CD4-positive, alpha-beta T cell treated with Interleukin-10 for 1 hour (primary cell): Measurements from ENCODE around the gene SMIM29.

ENCODE experiments used
- DNase-seq: peaks from one replicate; pipeline ENCODE4 v3.0.0-alpha.2; 2020

The SMIM29 gene

DNA sequence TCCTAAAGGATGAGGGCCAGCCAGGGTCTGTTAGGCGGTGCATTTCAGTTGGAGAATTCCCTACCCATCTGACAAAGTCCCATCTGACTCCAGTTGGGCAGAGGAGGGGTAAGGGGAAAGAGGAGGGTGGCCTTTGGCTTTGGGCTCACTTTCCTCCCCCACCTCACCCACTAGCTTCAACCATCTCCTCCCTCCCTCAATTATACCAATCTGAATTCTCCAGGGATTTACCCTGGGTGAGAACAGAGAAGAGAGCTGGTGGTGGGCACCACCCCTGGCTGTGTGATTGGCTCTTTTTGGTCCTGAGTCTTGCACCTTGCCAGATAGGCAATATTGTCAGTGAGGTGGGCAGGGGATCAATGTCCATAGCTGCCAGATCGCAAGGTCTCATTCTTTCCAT, 8.9 kb downstream of the SMIM29 start:
- DNase-seq, result no peak

DNA sequence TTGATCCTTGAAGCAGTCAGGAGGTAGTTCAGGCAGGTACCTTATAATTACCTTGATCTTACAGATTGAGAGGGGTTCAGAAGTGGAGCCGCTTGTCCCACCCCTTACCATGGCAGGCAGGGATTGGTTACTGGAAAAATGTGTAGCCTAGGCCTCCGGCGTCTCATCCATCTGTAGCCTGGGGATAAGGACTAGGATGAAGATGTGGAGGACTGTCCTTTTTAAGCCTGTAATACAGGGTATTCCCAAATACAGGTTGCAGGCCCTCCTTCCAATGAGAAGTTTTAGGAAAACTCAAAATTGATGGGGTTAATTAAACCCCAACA, 9.3 kb downstream of the SMIM29 start:
- no peak for DNase-seq

DNA sequence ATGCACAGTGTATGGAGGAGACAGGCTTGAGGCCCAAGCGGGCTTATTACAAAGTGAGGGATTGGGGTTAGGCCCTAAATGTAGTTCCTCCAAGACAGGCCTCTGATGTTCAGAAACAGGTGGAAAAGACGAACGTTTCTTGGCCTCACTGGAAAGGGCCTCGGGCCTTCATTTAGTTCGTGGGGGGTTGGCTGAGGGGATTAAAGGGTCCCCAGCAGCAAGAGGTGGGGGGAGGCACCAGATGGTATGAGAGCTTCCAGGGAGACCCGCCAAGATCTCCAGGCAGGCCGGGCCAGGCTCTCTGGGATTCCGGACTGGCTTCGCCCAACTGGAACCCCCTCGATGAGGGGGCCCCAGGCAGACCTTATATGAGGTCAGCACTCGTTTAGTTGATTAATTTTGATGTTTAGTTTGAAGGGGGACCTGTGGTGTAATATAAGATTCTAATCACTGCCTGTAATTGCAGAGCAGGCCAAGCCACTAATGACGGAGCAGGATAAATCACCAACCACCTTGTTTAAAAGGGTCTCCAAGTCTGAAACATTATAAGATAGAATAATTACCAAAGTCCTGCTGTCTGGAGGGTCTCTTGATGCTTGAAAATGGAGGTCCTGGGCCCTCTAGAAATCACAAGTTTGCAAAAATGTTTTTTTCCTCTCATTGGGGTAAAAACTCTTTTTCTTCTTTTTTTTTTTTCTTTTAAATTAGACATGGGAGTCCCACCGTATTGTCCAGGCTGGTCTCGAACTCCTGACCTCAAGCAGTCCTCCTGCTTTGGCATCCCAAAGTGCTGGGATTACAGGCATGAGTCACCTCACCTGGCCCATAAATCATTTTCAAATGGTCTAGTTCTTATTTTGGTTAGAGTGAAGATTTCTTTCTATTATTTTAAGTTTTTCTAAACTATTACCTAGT, 10.0 kb downstream of the SMIM29 start:
- no peak for DNase-seq

DNA sequence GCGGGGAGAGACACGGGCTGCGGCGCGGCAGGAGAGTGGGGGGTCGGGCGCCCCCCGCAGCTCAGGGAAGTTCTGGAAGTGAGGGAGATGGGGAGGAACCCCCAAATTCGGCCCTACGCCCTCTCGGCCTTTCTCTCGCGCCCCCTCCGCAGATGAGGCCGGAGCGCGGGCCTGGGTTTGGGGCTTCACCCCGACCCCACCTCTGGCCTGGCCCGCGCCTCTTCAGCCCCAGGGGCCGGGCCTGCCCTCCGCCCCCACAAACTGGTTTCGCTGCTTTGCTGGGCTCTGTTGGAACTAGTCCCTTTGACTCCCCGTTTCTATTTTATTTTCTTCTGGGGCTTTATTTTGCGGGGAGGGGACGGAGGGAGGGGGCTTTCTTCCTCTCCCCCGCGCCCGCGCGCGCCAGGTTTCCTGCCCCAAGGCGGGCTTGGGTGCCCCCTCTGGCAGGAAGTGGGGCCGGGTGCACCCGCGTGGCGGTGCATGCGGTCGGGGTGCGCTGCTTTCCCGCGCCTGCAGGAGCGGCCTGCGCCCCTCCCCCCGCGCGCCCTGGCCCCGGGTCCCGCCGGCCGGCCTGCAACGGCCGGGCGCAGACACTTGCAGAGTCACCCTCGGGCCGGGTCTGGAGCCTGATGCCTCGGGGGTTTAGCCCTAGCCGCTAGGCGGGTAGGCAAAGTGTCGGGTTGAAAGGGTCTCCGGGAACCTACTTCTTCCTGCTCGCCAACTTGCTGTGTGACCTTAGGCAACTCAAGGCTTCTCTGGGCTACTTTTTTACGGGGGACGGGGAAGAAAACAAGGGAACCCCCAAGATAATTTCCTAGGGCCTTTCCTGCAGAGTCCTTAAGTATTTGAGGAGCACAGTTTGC, 10.9 kb downstream of the SMIM29 start:
- peak; percentile 76 for DNase-seq

DNA sequence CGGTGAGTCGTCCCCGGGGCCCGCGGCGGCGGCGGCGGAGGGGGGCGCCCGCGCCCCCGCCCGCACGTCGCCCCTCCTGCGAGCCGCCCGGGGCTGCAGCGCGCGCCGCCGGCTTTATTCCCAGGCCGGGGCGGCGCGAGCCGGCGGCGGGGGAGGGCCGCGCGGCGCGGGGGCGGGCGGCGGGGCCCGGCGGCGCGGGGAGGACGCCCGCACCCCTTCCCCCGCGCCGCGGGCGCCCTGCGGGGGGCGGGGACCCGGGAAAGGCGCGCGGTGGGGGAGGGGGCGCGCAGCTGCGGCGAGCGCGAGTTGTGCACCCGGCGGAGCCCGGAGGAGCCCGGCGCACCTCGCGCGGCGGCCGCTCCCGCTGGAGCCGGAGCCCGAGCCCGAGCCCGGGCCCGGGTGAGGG, 11.5 kb downstream of the SMIM29 start:
- peak; percentile 43 for DNase-seq

DNA sequence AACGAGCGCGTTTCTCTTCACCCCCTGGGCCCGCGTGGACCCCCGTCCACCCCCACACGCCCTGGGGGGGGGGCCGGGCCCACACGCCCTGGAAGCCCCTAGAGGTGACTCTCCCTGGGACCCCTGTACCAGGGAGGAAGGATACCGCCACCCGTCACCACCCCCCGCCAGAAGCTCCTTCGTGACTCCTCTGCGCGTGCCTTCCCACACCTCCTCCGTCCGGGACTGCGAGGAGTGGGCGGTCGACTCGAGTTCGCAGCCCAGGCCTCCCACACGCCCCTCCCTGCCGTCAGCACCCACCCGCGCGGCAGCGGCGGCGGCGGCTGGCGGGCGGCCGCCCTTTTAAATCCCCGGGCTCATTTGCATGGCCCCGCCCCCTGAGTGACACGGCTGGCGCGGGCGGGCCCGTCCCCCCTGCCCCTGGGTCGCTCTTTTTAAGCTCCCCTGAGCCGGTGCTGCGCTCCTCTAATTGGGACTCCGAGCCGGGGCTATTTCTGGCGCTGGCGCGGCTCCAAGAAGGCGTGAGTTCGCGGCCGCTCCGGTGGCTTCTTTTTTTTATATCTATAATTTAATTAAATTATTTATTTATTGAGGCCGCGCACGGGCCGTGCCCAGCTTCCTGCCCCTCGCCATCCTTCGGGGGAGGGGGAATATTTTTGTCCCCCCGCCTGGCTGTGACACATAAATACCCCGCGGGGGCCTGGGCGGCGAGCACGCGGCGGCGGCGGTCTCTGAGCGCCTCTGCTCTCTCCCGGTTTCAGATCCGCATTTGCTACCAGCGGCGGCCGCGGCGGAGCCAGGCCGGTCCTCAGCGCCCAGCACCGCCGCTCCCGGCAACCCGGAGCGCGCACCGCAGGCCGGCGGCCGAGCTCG, 12.1 kb downstream of the SMIM29 start, which contains the start of gene HMGA1:
TSS of gene HMGA1 (plus strand) at position 431 of the 873 bp plus-strand sequence. CDS start 3,908 bp downstream, outside the sequence.
- peak; percentile 91 for DNase-seq

DNA sequence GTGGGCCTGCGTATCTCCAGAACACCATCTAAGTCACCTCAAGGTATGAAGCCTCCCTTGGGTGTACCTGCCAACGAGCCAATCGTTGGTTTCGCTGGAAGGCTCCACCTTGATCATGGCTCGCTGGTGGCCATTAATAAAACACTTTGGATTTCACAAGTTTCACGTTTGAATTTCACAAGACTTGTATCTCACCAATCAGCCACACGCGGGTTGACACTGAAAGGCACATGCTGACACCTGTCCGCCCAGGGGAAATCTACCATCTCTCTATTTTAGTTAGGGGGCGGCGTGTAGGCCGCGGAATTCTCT, 12.7 kb downstream of the SMIM29 start:
- peak; percentile 78 for DNase-seq

DNA sequence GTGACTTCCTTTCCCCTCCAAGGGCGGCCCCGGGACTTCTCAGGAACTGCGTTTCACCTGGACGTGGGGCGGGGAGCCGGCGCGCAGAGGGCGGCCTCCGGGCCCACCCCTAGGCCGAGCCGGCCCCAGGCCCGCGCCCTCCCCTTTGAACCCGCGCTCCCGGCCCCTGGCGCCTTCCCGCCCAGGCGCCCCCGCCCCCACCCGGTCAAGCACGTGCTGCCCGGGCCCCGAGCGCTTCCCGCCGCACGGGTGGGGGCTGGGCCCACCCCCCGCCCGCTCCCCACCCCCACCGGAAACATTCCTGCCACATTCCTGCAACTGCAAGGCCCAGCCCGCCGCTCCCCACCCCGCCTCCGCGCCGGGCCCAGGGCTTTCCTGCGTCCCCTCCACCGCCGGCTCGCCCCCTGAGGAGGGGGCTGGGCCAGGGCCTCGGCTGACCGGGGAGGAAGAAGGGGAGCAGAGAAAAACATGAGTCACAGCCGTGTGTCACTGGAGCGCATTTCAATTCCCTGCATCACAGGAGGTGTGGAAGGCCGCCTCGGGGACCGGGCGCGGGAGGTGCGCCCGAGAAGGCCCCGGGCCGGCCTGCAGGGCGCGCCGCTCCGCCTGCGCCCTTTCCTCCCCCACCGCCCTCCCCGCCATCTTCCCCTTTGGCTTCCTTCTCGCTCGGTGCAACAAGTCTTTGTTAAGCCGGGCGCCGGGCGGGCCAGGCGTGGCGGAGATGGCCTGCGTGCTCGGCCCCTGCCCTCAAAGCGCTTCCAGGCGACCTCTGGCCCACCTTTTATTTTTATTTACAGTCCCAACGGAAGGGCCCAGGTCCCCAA, 13.3 kb downstream of the SMIM29 start:
- peak; percentile 67 for DNase-seq

DNA sequence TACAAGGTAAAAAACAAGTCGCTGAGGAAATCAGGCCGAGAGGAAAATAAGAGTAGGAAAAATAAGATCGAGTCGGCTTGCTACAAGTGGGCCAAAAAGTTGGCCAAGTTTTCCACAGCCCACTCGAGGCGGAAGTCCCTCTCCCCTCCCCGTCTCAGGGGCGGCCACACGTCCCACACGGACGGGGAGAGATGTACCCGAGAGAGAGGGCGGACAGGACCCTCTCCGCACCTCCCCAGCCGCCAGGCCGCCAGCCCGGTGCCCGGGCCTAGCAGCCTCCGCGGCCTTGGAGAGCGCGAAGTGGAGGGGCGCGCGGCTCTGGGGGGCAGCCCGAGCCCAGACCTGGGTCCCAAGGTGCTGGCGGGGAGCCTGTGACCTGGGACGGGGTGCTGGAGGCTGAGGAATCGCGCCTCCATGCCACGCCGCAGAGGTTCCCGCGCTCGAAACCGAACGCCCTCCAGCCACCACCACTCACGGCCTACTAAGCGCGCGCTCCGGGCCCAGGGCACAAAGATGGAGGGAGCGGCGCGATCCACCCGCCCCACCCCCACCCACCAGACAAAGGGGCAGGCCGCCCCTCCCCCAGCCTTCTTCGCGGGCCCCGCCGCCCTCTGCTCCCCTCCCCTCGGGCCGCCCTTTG, 14.0 kb downstream of the SMIM29 start:
- no peak for DNase-seq

DNA sequence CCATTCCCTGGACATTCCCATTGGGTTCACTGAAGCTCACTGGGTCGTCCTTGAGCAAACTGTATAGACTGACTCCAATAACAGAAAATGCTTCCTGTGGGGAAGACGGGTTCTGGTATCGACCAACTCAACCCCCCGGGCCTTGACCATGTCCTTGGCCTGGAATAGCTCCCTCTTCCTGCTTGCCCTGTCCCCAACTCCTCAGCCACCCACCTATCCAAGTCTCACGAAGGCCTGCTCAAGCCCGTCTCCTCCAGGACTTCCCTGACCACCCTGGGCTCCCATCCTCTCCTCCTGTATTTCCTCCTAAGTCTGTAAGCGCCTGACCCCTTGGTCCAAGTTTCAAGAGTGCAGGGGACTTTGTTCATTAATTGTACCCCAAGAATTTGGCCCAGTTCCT, 14.9 kb downstream of the SMIM29 start:
- DNase-seq, result no peak

DNA sequence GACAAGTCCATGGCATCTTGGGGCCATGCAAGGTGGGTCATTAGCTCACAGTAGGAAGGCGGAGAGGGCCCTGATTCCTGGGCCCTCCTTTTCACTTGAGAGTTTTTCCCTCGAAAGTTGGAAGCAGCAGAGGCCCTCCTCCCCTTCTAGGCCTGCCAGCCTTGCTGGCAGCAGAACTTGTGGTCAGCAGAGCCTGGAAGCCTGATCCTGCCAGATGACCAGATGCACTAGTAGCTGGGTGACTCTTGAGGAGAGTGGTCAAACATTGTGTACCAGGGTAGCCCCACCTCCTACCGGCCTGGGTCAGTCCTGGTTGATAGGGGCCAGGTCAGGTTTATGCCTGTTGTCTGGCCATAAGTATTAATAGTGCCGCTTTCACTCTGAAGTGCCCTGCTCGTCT, 15.9 kb downstream of the SMIM29 start:
- no peak for DNase-seq

DNA sequence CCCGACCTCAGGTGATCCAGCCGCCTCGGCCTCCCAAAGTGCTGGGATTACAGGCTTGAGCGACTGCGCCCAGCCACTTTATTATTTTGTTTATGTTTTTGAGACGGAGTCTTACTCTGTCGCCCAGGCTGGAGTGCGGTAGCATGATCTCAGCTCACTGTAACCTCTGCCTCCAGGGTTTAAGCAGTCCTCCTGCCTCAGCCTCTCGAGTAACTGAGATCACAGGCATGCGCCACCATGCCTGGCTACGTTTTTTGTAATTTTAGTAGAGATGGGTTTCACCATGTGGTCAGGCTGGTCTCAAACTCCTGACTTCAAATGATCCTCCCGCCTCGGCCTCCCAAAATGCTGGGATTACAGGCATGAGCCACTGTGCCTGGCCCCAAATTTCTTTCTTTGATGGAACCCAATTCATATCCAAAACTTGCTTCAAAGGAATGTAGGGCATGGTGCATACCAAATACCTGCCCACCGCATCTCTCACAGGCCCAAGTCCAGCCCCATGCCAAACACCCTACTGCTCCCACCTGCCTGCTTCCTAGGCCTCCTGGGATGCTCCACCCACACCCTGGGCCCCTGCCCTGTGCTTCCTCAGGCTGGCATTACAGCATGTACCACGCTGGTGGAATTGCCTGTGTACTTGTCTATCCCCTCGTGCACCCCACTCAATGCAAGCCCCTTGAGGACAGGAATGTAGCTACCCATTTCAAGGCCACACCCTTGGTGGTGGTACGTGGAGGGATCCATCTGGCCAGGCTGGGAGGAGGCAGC, 17.1 kb downstream of the SMIM29 start:
- DNase-seq, result no peak

DNA sequence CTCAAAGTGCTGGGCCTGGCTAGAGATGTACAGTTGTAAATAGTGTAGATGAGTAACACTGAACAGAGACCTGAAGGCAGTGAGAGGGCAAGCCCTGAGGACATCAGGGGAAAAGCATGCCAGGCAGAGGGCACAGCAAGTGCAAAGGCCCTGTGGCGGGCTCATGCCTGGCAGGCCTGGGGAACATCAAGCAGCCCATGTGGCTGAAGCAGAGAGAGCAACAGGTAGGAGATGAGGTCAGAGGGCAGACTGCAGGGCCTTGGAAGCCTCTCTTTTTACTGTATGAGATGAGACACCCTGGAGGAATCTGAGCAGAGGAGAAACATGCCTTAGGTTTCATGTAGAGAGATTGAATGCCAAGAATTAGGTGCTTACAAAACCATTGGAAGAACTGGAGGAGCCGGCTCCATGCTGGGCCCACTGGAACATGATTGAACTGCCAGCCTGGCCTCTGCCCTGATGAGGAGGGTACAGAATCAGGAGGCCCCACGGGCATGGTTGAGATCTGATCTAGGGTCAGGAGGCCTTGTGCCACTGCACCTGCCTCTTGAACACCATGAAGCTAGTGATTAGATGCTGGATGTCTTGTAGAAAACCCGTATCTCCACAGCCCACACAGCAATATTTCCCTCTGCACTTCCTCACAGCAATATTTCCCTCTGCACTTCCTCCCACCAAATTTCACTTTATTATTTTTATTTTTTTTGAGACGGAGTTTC, 18.0 kb downstream of the SMIM29 start:
- DNase-seq, result no peak

DNA sequence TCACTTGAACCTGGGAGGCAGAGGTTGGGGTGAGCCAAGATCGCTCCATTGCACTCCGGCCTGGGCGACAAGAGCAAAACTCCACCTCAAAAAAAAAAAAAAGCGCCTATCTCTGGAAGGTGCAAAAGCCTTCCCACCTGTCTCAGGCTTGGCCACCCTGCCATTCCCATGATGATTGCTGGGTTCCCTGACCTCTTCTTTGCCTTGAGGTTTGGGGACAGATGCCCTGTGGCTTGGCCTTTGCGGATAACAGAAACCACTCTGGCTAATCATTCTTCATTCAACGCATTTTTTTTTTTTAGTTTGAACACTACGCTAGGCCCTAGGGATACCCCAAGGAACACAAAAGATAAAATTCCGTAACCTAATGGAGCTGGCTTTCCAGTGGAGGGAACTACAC, 18.9 kb downstream of the SMIM29 start:
- no peak for DNase-seq

DNA sequence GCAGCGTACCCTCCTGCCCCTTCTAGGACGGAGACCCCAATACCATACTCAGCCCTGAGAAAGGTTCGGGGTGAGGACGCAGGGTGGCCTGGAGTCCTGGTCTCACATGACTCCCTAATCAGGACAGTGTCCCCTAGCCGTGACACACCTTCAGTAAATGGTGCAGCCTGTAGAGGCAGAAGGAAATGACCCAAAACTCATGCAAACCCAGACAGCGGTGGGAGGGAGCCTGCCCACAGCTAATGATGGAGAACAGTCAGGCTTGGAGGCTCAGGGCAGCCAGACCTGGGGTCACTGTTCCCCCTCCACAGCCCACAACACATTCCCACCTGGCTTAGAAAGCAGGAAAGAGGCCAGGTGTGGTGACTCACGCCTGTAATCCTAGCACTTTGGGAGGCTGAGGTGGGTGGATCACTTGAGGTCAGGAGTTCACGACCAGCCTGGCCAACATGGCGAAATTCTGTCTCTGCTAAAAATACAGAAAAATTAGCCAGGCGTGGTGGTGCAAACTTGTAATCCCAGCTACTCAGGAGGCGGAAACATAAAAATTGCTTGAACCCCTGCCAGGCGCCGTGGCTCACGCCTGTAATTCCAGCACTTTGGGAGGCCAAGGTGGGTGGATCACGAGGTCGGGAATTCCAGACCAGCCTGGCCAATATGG, 20.9 kb downstream of the SMIM29 start:
- DNase-seq, result no peak

DNA sequence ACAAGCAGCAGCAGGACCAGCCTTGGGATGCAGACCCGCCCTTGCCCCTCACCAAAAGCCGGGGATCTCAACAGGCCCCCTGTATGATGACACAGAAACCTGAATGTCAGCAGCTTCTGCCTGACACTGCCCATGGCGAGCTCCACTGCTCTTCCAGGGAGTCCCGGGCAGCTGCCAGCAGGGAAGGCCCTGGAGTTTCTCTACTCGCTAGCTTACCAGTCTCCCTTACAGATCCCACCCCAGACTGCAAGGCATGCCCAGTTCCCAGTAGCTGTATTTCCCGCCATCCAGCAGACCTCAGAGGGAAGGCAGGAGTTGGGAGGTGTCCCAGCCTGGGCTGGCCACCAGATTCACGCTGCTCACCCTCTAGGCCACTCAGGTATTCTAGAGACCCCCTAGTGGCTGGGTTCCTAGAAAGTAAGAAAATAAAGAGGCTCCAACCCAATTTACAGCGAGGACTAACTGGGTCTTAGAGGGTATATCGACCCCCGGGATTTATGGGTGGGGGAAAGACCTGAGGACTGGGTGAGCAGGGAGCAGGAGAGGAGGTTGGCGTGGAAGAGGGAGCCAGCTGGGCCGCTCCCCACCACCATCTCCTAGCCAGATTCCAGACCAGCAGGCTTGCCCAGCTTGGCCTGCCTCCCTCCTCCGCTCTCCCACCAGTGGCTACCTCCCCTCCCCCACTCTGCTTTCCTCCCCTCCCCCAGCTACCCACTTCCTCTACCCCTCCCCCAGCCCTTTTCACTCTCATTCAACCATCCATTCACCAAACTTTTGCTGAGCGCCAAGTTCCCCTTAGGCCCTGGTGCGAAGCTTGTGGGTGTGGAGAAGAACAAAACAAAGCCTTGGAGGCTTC, 21.8 kb downstream of the SMIM29 start:
- DNase-seq, result no peak

DNA sequence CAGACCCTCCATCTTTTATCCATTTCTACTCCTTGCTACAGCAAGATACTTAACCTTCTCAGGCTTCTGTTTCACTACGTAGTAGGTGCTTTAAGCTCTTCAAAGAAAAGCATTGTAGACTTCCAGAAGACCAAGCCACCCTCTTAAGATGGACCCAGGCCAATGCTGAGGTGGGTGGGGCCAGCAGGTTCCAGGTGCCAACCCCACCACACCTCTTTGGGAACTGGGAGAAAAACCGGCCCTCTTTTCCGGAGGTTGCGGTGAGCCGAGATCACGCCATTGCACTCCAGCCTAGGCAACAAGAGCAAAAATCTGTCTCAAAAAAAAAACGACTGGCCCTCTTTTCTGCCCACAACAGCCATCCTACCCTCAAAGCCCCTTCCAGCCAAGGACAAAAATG, 22.7 kb downstream of the SMIM29 start:
- no peak for DNase-seq

DNA sequence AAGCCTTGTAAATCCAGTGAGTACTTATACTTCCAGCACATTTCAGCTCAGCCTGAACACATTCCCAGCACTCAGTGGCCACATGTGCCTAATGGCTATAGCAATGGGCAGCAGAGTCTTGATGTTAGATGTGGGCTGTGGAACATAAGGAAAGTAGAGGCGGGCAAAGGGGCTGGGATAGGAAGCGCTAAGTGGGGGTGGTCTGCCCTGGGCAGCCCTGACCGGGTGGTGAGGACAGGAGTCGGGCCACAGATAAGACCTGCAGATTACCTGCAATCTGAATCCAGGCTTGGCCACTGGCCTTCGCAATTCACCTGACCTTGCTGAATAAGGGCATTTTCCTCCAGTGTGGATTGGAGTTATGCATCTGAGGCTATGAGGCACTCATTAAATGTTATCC, 23.3 kb downstream of the SMIM29 start:
- no peak for DNase-seq
